ENCODE data around the gene DIS3L2. TPM values are rescaled to one million over a fixed set of nuclear protein-coding genes. Genes with fewer than 3 reads are reported as not detected.

The DIS3L2 gene
- total and polyA plus RNA-seq, 2 of the 8 experiments (the other 6 are each of a cell fraction or from before 2014, with no cell fraction given): 11.5 to 21.6 TPM

- H2BK20ac ChIP-seq (ENCODE audit: low read length): no peak overlapping the region
- DNase-seq (ENCODE audit: low read depth in 1 of 2, low spot score in 2 of 2): peak in 1 of 2 experiments; percentile 79
- WGBS, 2 experiments (ENCODE audit: extremely low coverage in 1 of 2, insufficient coverage in 1 of 2, insufficient read length in 1 of 2, insufficient replicate concordance in 2 of 2, low coverage in 1 of 2, low lambda C conversion rate in 2 of 2, missing lambda C conversion rate in 1 of 2): 88% methylated on average over 18 of the region's 18 CpGs; no CpG with 5 or more reads in 1 of the 2 experiments
- H3K36me3 ChIP-seq (ENCODE audit: control insufficient read depth in 2 of 4, insufficient read depth in 4 of 4, low read length in 3 of 4): no peaks in the 10 kb centered on the region
- H2AFZ ChIP-seq (ENCODE audit: low read length): no peak overlapping the region
- H2BK12ac ChIP-seq (ENCODE audit: low read depth, low read length): no peak overlapping the region
- H3K4ac ChIP-seq (replicated peaks; ENCODE audit: insufficient read length, low read depth, low read length): no peak overlapping the region
- no peak overlapping the region for H4K8ac ChIP-seq (ENCODE audit: extremely low read depth, insufficient read depth, low read length)
- H3K27me3 ChIP-seq (replicated peaks in 1 of 4; ENCODE audit: control insufficient read depth in 3 of 4, extremely low read depth in 1 of 4, insufficient read depth in 3 of 4, low read length in 3 of 4): no peaks in the 10 kb centered on the region
- no peak overlapping the region for H3K14ac ChIP-seq (ENCODE audit: insufficient read length)
- CTCF ChIA-PET (ENCODE audit: partially characterized antibody): interaction anchor here (0.6 to 10.9 kb wide), 20 partner anchors 12 to 419 kb away, joined by 3 to 124 read pairs (median 4); partner anchors contain the start of gene NPPC
- H3K79me2 ChIP-seq (ENCODE audit: control insufficient read depth in 1 of 2, insufficient read depth in 2 of 2, low read length in 2 of 2): no peaks in the 10 kb centered on the region
- no peak overlapping the region for H2BK120ac ChIP-seq (replicated peaks; ENCODE audit: low read depth, low read length)
- H3K4me1 ChIP-seq (replicated peaks in 1 of 4; ENCODE audit: control insufficient read depth in 3 of 4, insufficient read depth in 4 of 4, low read length in 3 of 4): peaks cover 0 to 10% (median 3%) of the 10 kb centered on the region in 4 experiments; a peak in 5 of 7 replicates
- POLR2A ChIA-PET (ENCODE audit: partially characterized antibody): no interaction called here
- H3K79me1 ChIP-seq (ENCODE audit: low read depth, low read length): 0 out of 2 replicates have a peak, but pooled peaks cover 2% of the 10 kb centered on the region
- no peaks in the 10 kb centered on the region for H3K9me3 ChIP-seq (ENCODE audit: insufficient read depth in 2 of 2, low read depth in 1 of 2, low read length in 1 of 2)
- H4K20me1 ChIP-seq (replicated peaks in 1 of 2; ENCODE audit: control insufficient read depth in 1 of 2, insufficient read depth in 2 of 2, low read length in 2 of 2): peaks cover 0 to 2% of the 10 kb centered on the region in 2 experiments
- no peak overlapping the region for H4K5ac ChIP-seq (ENCODE audit: insufficient read length, low read depth, low read length)
- TF ChIP-seq TAF1 (IDR thresholded peaks at IDR 0.05; ENCODE audit: low read depth, low read length) (no peak), SIRT6 (IDR thresholded peaks at IDR 0.05; ENCODE audit: low read length) (no peak), POU5F1 (IDR thresholded peaks at IDR 0.05; ENCODE audit: low read depth, low read length) (no peak), NANOG (IDR thresholded peaks at IDR 0.05; ENCODE audit: insufficient read depth, low read depth, low read length, poor library complexity, severe bottlenecking) (no peak), KDM4A (IDR thresholded peaks at IDR 0.05; ENCODE audit: low read depth, low read length, severe bottlenecking) (no peak), YY1 (IDR thresholded peaks at IDR 0.05; ENCODE audit: low read depth, low read length) (no peak), MAX (IDR thresholded peaks at IDR 0.05) (no peak), CTCF (IDR thresholded peaks at IDR 0.05; ENCODE audit: control extremely low read depth in 1 of 3, insufficient read depth in 1 of 3, low read depth in 1 of 3, low read length in 3 of 3) (peak in 2 of 3 experiments; percentile 49 to 56; a peak in 3 of 4 replicates), RAD21 (IDR thresholded peaks at IDR 0.05 in 1 of 2, conservative IDR thresholded peaks at IDR 0.05 in 1 of 2; ENCODE audit: low read depth in 2 of 2, low read length in 2 of 2) (peak; percentile 23 to 31; a peak in 3 of 4 replicates), SIX5 (IDR thresholded peaks at IDR 0.05; ENCODE audit: low read depth, low read length) (no peak)
- H3K56ac ChIP-seq (replicated peaks; ENCODE audit: insufficient read length, low read depth, low read length): no peak overlapping the region
- H3K9ac ChIP-seq (replicated peaks in 1 of 4; ENCODE audit: extremely low read depth in 1 of 4, low read depth in 3 of 4, low read length in 3 of 4): no peak overlapping the region
- no peak for FAIRE-seq
- H3K23me2 ChIP-seq (ENCODE audit: low read depth, low read length): no peaks in the 10 kb centered on the region
- H3K27ac ChIP-seq (ENCODE audit: low read depth, low read length): no peak overlapping the region
- no peak overlapping the region for H4K91ac ChIP-seq (replicated peaks; ENCODE audit: insufficient read length, low read length)
- H3K18ac ChIP-seq (ENCODE audit: extremely low read depth, low read length): no peak overlapping the region
- no peak overlapping the region for H2AK5ac ChIP-seq (ENCODE audit: low read depth, low read length)
- no peak overlapping the region for H2BK15ac ChIP-seq (ENCODE audit: low read length)
- H2BK5ac ChIP-seq (ENCODE audit: low read depth, low read length): no peak overlapping the region
- no peak overlapping the region for H3K23ac ChIP-seq (ENCODE audit: insufficient read length)
- H3K4me2 ChIP-seq (ENCODE audit: insufficient read depth in 1 of 2, low read depth in 2 of 2, low read length in 2 of 2): no peak overlapping the region
- no peak overlapping the region for H3K4me3 ChIP-seq (ENCODE audit: extremely low read depth in 1 of 4, insufficient read depth in 2 of 4, low read depth in 3 of 4, low read length in 4 of 4)
These were observed 359.8 kb downstream of the DIS3L2 start for GRCh38 chr2:232321156-232321816.

All from H1 (cell line).